Measurements from ENCODE around the gene TCEAL9. TPM values are rescaled to one million over a fixed set of nuclear protein-coding genes. Genes with fewer than 3 reads are reported as not detected.
A peak's percentile ranks its signal among the peaks of the same experiment; 100 is the strongest.

TCEAL9 gene
- total and polyA plus RNA-seq, 2 of the 4 experiments (the other 2 are of a cell fraction), result 20.3 to 111 TPM

DNA sequence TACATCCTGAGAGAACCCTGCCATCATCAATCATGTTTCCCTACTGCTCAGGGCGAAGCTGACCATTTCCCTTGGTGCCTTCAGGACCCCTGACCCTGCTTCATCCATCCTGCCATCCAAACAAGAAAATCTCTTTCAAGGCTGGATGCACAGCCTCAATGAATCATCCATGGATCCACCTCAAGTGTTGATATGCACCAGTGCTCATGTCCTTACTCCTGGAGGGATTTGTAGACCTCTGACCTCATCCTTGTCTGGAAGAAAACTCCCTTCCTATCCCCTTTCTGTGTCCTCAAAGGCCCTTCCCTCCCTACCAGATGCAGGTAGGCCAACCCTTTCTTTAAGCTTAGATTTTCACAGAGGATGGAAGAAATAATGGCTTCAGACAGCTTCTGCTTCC, 44.6 kb downstream of the TCEAL9 start:
- Histone ChIP-seq H4K8ac (ENCODE audit: low read depth in 2 of 2, low read length in 2 of 2) (no peak overlapping the region), H2AK9ac (replicated peaks; ENCODE audit: low read depth, low read length, poor library complexity) (no peak overlapping the region), H4K91ac (ENCODE audit: insufficient read depth, low read depth, low read length) (no peak overlapping the region), H4K20me1 (ENCODE audit: insufficient read depth, low read length) (no peaks in the 10 kb centered on the region), H3K4me2 (ENCODE audit: low read depth, low read length) (no peak overlapping the region), H3K79me1 (ENCODE audit: low read depth in 1 of 2, low read length in 2 of 2) (peaks cover 5 to 11% of the 10 kb centered on the region in 2 experiments; a peak in 1 of 4 replicates), H3K9ac (ENCODE audit: low read depth, low read length) (no peak overlapping the region), H3K9me1 (ENCODE audit: insufficient read depth, low read length) (0 out of 2 replicates have a peak, but pooled peaks cover 3% of the 10 kb centered on the region), H2BK5ac (ENCODE audit: low read depth, low read length, poor library complexity, severe bottlenecking) (no peak overlapping the region), H2BK15ac (ENCODE audit: low read depth, low read length) (no peak overlapping the region), H3K4ac (ENCODE audit: low read depth, low read length) (no peak overlapping the region), H3K18ac (ENCODE audit: low read depth, low read length) (no peak overlapping the region), H3K27me3 (ENCODE audit: control insufficient read depth, insufficient read depth, low read length) (peaks cover 2% of the 10 kb centered on the region), H3K36me3 (ENCODE audit: control insufficient read depth, insufficient read depth, low read length) (no peaks in the 10 kb centered on the region), H3K4me1 (ENCODE audit: control insufficient read depth, insufficient read depth, low read length) (peaks cover 10% of the 10 kb centered on the region), H3K4me3 (ENCODE audit: insufficient read depth, low read depth, low read length) (no peak overlapping the region), H4K5ac (ENCODE audit: low read depth, low read length) (no peak overlapping the region), H2AK5ac (ENCODE audit: low read depth, low read length) (peak overlapping the region; percentile 66; the same call in 1 of the 2 replicates), H3K23ac (ENCODE audit: low read depth, low read length) (no peak overlapping the region), H2BK20ac (ENCODE audit: low read depth, low read length) (no peak overlapping the region), H3K9me3 (ENCODE audit: control insufficient read depth, insufficient read depth, low read length) (no peaks in the 10 kb centered on the region), H2BK120ac (ENCODE audit: low read depth, low read length) (0 out of 2 replicates have a peak overlapping the region, but pooled peaks have one; percentile 10), H3K14ac (replicated peaks; ENCODE audit: low read depth, low read length) (no peak overlapping the region), H2AFZ (replicated peaks; ENCODE audit: low read length, poor library complexity) (no peak overlapping the region), H3K27ac (ENCODE audit: insufficient read depth, low read length) (no peak overlapping the region), H3K56ac (ENCODE audit: extremely low read depth, insufficient read depth, low read length) (no peak overlapping the region)
- POLR2A ChIA-PET (ENCODE audit: unreplicated experiment), result no interaction called here
- TF ChIP-seq RFX5 (IDR thresholded peaks at IDR 0.05; ENCODE audit: low read depth, low read length), result no peak
- TF ChIP-seq, protein P1, sequence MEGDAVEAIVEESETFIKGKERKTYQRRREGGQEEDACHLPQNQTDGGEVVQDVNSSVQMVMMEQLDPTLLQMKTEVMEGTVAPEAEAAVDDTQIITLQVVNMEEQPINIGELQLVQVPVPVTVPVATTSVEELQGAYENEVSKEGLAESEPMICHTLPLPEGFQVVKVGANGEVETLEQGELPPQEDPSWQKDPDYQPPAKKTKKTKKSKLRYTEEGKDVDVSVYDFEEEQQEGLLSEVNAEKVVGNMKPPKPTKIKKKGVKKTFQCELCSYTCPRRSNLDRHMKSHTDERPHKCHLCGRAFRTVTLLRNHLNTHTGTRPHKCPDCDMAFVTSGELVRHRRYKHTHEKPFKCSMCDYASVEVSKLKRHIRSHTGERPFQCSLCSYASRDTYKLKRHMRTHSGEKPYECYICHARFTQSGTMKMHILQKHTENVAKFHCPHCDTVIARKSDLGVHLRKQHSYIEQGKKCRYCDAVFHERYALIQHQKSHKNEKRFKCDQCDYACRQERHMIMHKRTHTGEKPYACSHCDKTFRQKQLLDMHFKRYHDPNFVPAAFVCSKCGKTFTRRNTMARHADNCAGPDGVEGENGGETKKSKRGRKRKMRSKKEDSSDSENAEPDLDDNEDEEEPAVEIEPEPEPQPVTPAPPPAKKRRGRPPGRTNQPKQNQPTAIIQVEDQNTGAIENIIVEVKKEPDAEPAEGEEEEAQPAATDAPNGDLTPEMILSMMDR (conservative IDR thresholded peaks at IDR 0.05; ENCODE audit: low read depth, low read length), result no peak
- TF ChIP-seq POLR2A (IDR thresholded peaks at IDR 0.05; ENCODE audit: low read depth, low read length), result no peak
- 57% methylated on average over 1 of the region's 1 CpG; no CpG with 5 or more reads in 1 of the 2 experiments for WGBS, 2 experiments (ENCODE audit: extremely low coverage in 2 of 2, insufficient read length in 1 of 2)
- intact Hi-C loops (cut with micrococcal nuclease) (no loop called here), in situ Hi-C loops (cut with MboI; ENCODE audit: low sequenced_read_pairs) (no loop called here), dilution Hi-C loops (cut with HindIII; ENCODE audit: low sequenced_read_pairs, unreplicated experiment) (no loop called here)
- BruUV-seq (replicated peaks), result no TSS peak
- DNase-seq (no peak), ATAC-seq (ENCODE audit: low read depth) (no peak)
- CTCF ChIA-PET, result no interaction called here

Measured in IMR-90 (cell line).